GM23338 (cell line): ENCODE results near the gene BTNL9. TPM values are rescaled to one million over a fixed set of nuclear protein-coding genes. Genes with fewer than 3 reads are reported as not detected.

Source experiments
- ATAC-seq: fragments of 200-7000 bp; cut with Tn5 transposase; 3 replicates; pipeline ENCODE4 v1.9.1; 2020
- DNase-seq: peaks from one replicate; pipeline ENCODE4 v3.0.0-alpha.2; 2015; ENCODE audit warnings: low spot score
- H2AFZ ChIP-seq: fragments of 200-600 bp; sonication (generic); 2 replicates; pipeline ENCODE4 v1.8.0; 2016; ENCODE audit warnings: antibody characterized with exemption, mild to moderate bottlenecking, moderate library complexity
- H3F3A ChIP-seq: fragments of 200-600 bp; sonication (generic); replicated peaks from 2 replicates; pipeline ENCODE4 v1.8.0; 2017; ENCODE audit warnings: antibody characterized with exemption, mixed run types, low read depth
- H3K27ac ChIP-seq: fragments of 200-600 bp; sonication (generic); 2 replicates; pipeline ENCODE4 v1.6.1; 2016; ENCODE audit warnings: low read depth
- H3K27me3 ChIP-seq: fragments of 200-600 bp; sonication (generic); 2 replicates; pipeline ENCODE4 v1.8.0; 2016; ENCODE audit warnings: mild to moderate bottlenecking, mixed run types, moderate library complexity; ENCODE audit not compliant: insufficient read depth
- H3K36me3 ChIP-seq: fragments of 200-600 bp; sonication (generic); 2 replicates; pipeline ENCODE4 v1.8.0; 2016; ENCODE audit warnings: mild to moderate bottlenecking; ENCODE audit not compliant: insufficient read depth
- H3K4me1 ChIP-seq: fragments of 200-600 bp; sonication (generic); 2 replicates; pipeline ENCODE4 v1.8.0; 2016; ENCODE audit warnings: mild to moderate bottlenecking, moderate library complexity; ENCODE audit not compliant: insufficient read depth
- H3K4me2 ChIP-seq: fragments of 200-600 bp; sonication (generic); 2 replicates; pipeline ENCODE4 v1.7.1; 2017; ENCODE audit warnings: mixed run types
- H3K4me3 ChIP-seq: fragments of 200-600 bp; sonication (generic); 2 replicates; pipeline ENCODE4 v1.6.1; 2016; ENCODE audit warnings: mixed run types
- H3K79me2 ChIP-seq: fragments of 200-600 bp; sonication (generic); replicated peaks from 2 replicates; pipeline ENCODE4 v1.8.0; 2017; ENCODE audit warnings: mild to moderate bottlenecking; ENCODE audit not compliant: insufficient read depth
- H3K9me2 ChIP-seq: fragments of 200-600 bp; sonication (generic); 2 replicates; pipeline ENCODE4 v1.8.0; 2017; ENCODE audit not compliant: insufficient read depth
- H4K20me1 ChIP-seq: fragments of 200-600 bp; sonication (generic); replicated peaks from 2 replicates; pipeline ENCODE4 v1.8.0; 2017; ENCODE audit warnings: mild to moderate bottlenecking; ENCODE audit not compliant: insufficient read depth
- H3K27ac Mint-ChIP-seq: 2 replicates; pipeline ENCODE4 v1.8.0; 2020; ENCODE audit warnings: inconsistent platforms, mild to moderate bottlenecking, moderate library complexity, mixed read lengths
- H3K27me3 Mint-ChIP-seq: 3 replicates; pipeline ENCODE4 v1.8.0; 2022; ENCODE audit warnings: low read depth, mild to moderate bottlenecking, moderate library complexity, mixed read lengths, inconsistent platforms; ENCODE audit not compliant: insufficient read depth, poor library complexity
- H3K36me3 Mint-ChIP-seq: 3 replicates; pipeline ENCODE4 v1.8.0; 2021; ENCODE audit warnings: low read depth, mild to moderate bottlenecking, inconsistent platforms, moderate library complexity, mixed read lengths
- H3K4me1 Mint-ChIP-seq: 3 replicates; pipeline ENCODE4 v1.8.0; 2020; ENCODE audit warnings: mild to moderate bottlenecking, inconsistent platforms, mixed read lengths
- H3K4me3 Mint-ChIP-seq: 3 replicates; pipeline ENCODE4 v1.8.0; 2021; ENCODE audit warnings: moderate library complexity, mild to moderate bottlenecking, inconsistent platforms, mixed read lengths
- H3K9me3 Mint-ChIP-seq: 3 replicates; pipeline ENCODE4 v1.8.0; 2020; ENCODE audit warnings: moderate library complexity, mild to moderate bottlenecking, inconsistent platforms, mixed read lengths
- CTCF ChIP-seq, 2 experiments: fragments of 200-600 bp in 1 of 2; sonication (generic) in 1 of 2; conservative IDR thresholded peaks; 2 replicates each; pipeline versions ENCODE4 v1.5.1 to v1.6.1; 2016 to 2017; ENCODE audit warnings: antibody characterized with exemption in 2 of 2, low read depth in 2 of 2, mild to moderate bottlenecking in 2 of 2, moderate library complexity in 1 of 2
- EZH2phosphoT487 ChIP-seq: fragments of 200-600 bp; sonication (generic); IDR thresholded peaks from one replicate; pipeline ENCODE4 v1.8.1; 2018; ENCODE audit warnings: antibody characterized with exemption; ENCODE audit not compliant: unreplicated experiment
- JUNB ChIP-seq: IDR thresholded peaks from one replicate; pipeline ENCODE4 v1.6.1; 2016; ENCODE audit warnings: antibody characterized with exemption; ENCODE audit not compliant: unreplicated experiment
- NANOG ChIP-seq: IDR thresholded peaks from 2 replicates; pipeline ENCODE4 v1.6.1; 2016; ENCODE audit warnings: antibody characterized with exemption, borderline replicate concordance
- POLR2AphosphoS5 ChIP-seq: IDR thresholded peaks from 2 replicates; pipeline ENCODE4 v1.6.1; 2016; ENCODE audit warnings: antibody characterized with exemption, low read depth
- REST ChIP-seq: IDR thresholded peaks from one replicate; pipeline ENCODE4 v1.6.1; 2018; ENCODE audit warnings: antibody characterized with exemption; ENCODE audit not compliant: unreplicated experiment
- ZNF114 ChIP-seq: fragments of 250-450 bp; sonication (Bioruptor Pico); IDR thresholded peaks from 2 replicates; pipeline ENCODE4 v1.5.0; 2020; ENCODE audit warnings: mild to moderate bottlenecking, moderate library complexity
- ZNF331 ChIP-seq: fragments of 250-450 bp; sonication (Bioruptor Pico); IDR thresholded peaks from 2 replicates; pipeline ENCODE4 v1.5.0; 2020; ENCODE audit warnings: low read depth, mild to moderate bottlenecking, moderate library complexity
- polyA plus RNA-seq: library from polyadenylated mRNA; unstranded; fragments of >200 nt; fragmentation: Nextera tagmentation; extraction: Ambion mirVana; gene quantifications from 2 replicates; pipeline ENCODE4 v1.2.1, GENCODE V29; 2016
- total RNA-seq: library from RNA; depleted of rRNA; stranded (reverse); fragments of >200 nt; shearing (Covaris generic); gene quantifications from 2 replicates; pipeline ENCODE4 v1.2.3, GENCODE V29; 2014

The BTNL9 gene
- total and polyA plus RNA-seq, 2 experiments from 2014 or later = 0.21 to 3.4 TPM

DNA sequence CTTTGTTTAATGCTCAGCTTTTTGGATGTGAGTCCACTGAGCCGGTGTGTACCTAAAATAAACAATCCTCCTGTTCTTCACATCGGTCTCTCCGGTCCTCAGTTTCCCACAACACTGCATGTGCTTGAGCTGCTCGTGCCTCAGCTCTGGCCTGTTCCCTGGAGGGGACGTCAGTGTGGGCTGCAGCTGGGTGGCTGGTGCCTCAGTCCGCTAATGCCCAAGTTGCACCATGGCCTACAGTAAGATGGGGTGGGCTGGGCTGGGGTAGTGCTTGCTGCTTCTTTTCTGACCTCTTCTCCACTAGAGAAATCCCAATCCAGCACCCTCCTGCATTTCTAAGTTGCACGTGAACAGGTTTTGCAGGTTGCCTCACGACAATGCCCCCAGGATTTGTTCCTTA lies 595 bp upstream of the BTNL9 start:
- DNase-seq (no peak), ATAC-seq (no peak)
- H3K4me2 ChIP-seq = no peak overlapping the region
- H3K4me1 Mint-ChIP-seq = peaks cover 16% of the 10 kb centered on the region
- peaks cover 2% of the 10 kb centered on the region for H3K27me3 Mint-ChIP-seq
- H3K27ac Mint-ChIP-seq = no peak overlapping the region
- no peaks in the 10 kb centered on the region for H4K20me1 ChIP-seq
- no peaks in the 10 kb centered on the region for H3K36me3 ChIP-seq
- no peak overlapping the region for H3K4me3 Mint-ChIP-seq
- H3K27me3 ChIP-seq = peaks cover 8% of the 10 kb centered on the region; the same call in 1 of the 2 replicates
- no peak overlapping the region for H3K27ac ChIP-seq
- no peaks in the 10 kb centered on the region for H3F3A ChIP-seq
- H3K9me3 Mint-ChIP-seq = peaks cover 3% of the 10 kb centered on the region; the same call in 1 of the 3 replicates
- 0 out of 2 replicates have a peak, but pooled peaks cover 4% of the 10 kb centered on the region for H3K9me2 ChIP-seq
- H3K79me2 ChIP-seq = no peaks in the 10 kb centered on the region; the same call in 1 of the 2 replicates
- no peak overlapping the region for H3K4me3 ChIP-seq
- no peaks in the 10 kb centered on the region; the same call in 2 of the 3 replicates for H3K36me3 Mint-ChIP-seq
- no peaks in the 10 kb centered on the region; the same call in 1 of the 2 replicates for H3K4me1 ChIP-seq
- H2AFZ ChIP-seq = no peak overlapping the region
- TF ChIP-seq EZH2phosphoT487 (no peak), ZNF331 (no peak)

DNA sequence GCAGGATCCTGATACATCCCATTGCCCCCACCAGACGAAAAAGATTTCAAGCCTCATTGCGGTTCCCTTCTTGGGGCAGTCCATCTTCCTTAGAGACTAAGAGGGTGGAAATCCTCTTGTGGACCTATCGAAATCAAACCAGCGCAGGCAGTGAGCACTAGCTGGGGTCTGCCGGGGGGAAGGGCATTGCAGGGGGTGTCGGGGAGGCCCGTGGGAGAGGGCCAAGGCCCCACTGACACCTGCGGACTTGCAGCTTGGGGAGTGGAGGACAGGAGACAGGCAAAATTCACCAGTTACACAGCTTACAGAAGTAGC lies 522 bp downstream of the BTNL9 start:
- H3K4me2 ChIP-seq = no peak overlapping the region
- TF ChIP-seq CTCF (conservative IDR thresholded peaks at IDR 0.05; ENCODE audit: low read depth in 2 of 2) = no peak
- TF ChIP-seq EZH2phosphoT487 = no peak
- TF ChIP-seq POLR2AphosphoS5 = no peak
- TF ChIP-seq REST = no peak
- no peak for TF ChIP-seq JUNB
- TF ChIP-seq ZNF114 = no peak
- TF ChIP-seq NANOG = no peak
- no peak overlapping the region for H3K27ac Mint-ChIP-seq
- ATAC-seq (no peak), DNase-seq (no peak)
- H3K36me3 Mint-ChIP-seq = no peaks in the 10 kb centered on the region; the same call in 2 of the 3 replicates
- no peak overlapping the region for H3K27ac ChIP-seq
- peaks cover 3% of the 10 kb centered on the region; the same call in 1 of the 3 replicates for H3K9me3 Mint-ChIP-seq
- H3K9me2 ChIP-seq = 0 out of 2 replicates have a peak, but pooled peaks cover 4% of the 10 kb centered on the region
- H3K4me1 Mint-ChIP-seq = peaks cover 16% of the 10 kb centered on the region
- no peaks in the 10 kb centered on the region; the same call in 1 of the 2 replicates for H3K4me1 ChIP-seq
- H3K4me3 Mint-ChIP-seq = no peak overlapping the region
- no peak overlapping the region for H3K4me3 ChIP-seq
- no peaks in the 10 kb centered on the region for H3K36me3 ChIP-seq
- no peak overlapping the region for H2AFZ ChIP-seq
- H3F3A ChIP-seq = no peaks in the 10 kb centered on the region
- no peaks in the 10 kb centered on the region for H4K20me1 ChIP-seq
- H3K27me3 ChIP-seq = peaks cover 8% of the 10 kb centered on the region; the same call in 1 of the 2 replicates
- peaks cover 6% of the 10 kb centered on the region for H3K27me3 Mint-ChIP-seq
- no peaks in the 10 kb centered on the region; the same call in 1 of the 2 replicates for H3K79me2 ChIP-seq
